Lower leg skin (tissue), 3 donors: ENCODE data around the gene SYN1.
"Not testable (repeated sequence)": the region's sequence is repeated elsewhere in the genome, so short reads cannot be mapped to it uniquely, and the experiment has no call there.

Source experiments
- POLR2A ChIP-seq, 2 donors: fragments of 450-650 bp; IDR thresholded peaks; one replicate each; pipeline ENCODE4 v1.6.1; 2016 to 2017; ENCODE audit warnings: antibody characterized with exemption in 2 of 2, mild to moderate bottlenecking in 1 of 2, moderate library complexity in 1 of 2
- TF ChIP-seq, protein P1 (sequence below), 3 donors: fragments of 450-650 bp; IDR thresholded peaks; one replicate each; pipeline ENCODE4 v1.5.1; 2016; ENCODE audit warnings: antibody characterized with exemption in 3 of 3, mild to moderate bottlenecking in 3 of 3, moderate library complexity in 2 of 3

DNA sequence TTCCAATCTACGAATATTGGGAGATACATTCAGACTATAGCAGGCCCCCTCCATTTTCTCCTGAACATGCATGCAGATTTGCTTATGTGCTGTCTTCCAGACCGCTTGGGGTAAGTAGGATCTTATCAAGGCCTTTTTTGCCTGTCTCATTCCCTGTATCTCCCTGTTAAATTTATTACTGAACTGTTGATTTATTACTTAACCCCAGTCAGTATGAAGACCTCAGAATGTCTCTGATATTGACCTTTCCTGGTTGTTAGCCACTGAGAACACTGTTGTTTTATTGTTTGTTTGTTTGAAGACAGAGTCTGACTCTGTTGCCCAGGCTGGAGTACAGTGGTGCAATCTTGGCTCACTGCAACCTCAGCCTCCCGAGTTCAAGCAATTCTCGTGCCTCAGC, 46.1 kb upstream of the SYN1 start:
- TF ChIP-seq POLR2A (IDR thresholded peaks at IDR 0.05), result not testable (repeated sequence)
- TF ChIP-seq, protein P1, sequence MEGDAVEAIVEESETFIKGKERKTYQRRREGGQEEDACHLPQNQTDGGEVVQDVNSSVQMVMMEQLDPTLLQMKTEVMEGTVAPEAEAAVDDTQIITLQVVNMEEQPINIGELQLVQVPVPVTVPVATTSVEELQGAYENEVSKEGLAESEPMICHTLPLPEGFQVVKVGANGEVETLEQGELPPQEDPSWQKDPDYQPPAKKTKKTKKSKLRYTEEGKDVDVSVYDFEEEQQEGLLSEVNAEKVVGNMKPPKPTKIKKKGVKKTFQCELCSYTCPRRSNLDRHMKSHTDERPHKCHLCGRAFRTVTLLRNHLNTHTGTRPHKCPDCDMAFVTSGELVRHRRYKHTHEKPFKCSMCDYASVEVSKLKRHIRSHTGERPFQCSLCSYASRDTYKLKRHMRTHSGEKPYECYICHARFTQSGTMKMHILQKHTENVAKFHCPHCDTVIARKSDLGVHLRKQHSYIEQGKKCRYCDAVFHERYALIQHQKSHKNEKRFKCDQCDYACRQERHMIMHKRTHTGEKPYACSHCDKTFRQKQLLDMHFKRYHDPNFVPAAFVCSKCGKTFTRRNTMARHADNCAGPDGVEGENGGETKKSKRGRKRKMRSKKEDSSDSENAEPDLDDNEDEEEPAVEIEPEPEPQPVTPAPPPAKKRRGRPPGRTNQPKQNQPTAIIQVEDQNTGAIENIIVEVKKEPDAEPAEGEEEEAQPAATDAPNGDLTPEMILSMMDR (IDR thresholded peaks at IDR 0.05), result not testable (repeated sequence)
